HG02610 (cell line): ENCODE results near the gene DOCK4.

Source experiments
- ATAC-seq: cut with Tn5 transposase; IDR thresholded peaks from one replicate; pipeline ENCODE4 v1.9.1; 2021; ENCODE audit warnings: mild to moderate bottlenecking, moderate library complexity; ENCODE audit not compliant: unreplicated experiment

Gene DOCK4

GRCh38 chr7:112190120-112190519, 16.1 kb downstream of the DOCK4 start:
- ATAC-seq: no peak

- no peak for ATAC-seq
Measured at GRCh38 chr7:112189691-112190090, 16.5 kb downstream of the DOCK4 start.

DNA sequence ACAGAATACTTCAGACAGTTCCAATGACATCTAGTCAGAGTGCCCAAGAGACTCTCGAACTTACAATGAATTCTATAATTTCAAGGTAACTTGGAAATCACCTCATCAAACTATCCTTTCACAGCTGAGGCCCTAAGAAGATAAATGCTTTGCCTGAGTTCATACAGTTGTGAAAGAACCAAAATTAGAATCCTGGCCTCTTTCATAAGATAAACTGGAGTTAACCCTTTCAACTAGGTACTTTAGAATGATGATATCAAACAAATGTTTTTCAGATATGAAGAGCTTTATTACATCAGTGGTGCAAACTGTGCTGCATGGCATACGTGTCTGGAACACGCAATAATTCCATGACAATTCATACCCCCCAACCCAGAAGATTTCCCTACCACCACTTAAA, 17.9 kb downstream of the DOCK4 start:
- no peak for ATAC-seq

DNA sequence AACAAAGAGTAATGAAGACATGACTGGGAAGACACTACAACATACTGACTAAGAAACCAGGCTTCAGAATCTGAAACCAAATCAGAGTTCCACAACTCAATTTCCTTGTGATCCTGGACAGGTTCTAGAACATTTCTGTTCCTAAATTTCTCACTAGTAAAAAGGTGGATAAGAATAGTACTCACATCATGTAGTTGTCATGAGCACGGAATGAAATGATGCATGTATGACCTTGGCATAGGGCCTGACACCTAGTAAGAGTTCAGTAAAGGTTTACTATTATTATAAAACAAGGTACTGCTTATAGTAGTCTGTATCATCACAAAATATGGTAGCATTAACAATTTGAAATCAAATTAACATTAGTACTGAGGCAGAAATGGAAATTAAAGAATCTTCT, 19.9 kb downstream of the DOCK4 start:
- no peak for ATAC-seq

- ATAC-seq: no peak
Measured at GRCh38 chr7:112185005-112185834, 21.0 kb downstream of the DOCK4 start.

DNA sequence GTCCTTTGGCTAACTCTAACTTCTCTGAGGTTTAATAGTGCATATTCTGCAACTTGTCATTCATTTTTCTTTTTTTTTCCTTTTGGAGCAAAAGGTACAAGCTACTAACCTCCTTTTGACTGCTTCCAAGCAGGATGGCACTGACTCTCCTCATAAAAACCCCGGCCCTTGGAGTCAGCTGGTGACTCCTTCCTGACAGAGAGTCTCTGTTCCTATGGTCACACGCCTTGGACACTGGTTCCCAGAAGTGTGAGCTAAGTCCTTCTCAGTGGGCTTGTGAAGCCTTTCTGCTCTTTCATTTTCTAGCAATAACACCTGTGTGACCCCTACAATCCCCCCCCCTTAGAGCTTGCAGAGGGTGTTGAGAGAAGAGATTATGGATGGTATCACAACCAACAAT, 21.7 kb downstream of the DOCK4 start:
- no peak for ATAC-seq

GRCh38 chr7:112183266-112183665, 22.9 kb downstream of the DOCK4 start:
- ATAC-seq: no peak

GRCh38 chr7:112182749-112183148, 23.4 kb downstream of the DOCK4 start:
- no peak for ATAC-seq

DNA sequence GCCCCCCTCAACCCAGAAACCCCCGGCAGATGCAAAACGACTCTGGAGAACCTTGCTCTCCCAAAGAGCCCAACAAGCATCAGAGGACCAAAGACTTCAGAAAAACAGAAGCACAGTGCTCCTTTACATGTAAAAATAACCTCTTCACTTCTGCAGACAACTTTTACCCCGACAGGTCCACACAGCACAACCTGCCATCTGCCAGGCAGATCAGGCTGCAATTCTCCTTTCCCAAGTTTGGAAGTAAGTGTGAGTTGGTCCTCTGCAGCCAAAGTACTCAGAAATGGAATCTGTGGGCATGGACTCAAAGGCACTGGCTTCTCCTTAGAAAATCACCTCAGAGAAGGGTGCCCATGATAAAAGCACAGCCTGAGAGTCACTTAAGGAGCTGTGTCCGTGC, 26.0 kb downstream of the DOCK4 start:
- ATAC-seq: no peak

DNA sequence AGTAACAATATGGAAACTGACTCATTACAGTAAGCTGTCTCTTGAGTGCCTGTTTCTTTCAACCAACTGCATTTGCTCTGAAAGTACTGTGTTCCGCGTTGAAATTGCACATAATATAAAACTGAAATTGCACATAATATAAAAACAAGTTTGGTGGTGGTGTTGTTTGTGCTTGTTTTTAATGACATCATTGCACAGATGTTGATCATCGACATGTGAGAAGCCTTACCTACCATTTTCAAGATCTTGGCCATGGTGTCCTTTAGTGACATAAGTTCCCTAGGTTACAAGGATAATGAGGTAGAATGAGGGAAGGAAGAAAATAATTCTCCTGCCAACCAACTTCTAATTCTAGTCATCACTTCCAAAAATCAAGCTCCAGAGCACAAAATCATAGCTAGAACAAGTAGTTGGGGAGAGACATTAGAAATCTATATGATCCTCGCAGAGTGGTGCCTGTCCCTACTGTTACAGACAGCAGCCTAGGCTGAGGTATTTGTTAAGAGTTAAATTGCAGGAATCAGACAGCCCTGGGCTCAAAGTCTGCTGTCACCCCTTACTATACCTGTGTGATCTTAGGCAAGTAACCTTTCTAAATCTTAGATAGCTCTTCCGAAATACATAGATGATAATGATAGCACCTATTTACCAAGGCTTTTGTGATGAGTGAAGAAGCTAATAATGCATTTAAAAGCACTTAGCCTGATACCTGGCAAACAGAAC, 29.3 kb downstream of the DOCK4 start:
- no peak for ATAC-seq

DNA sequence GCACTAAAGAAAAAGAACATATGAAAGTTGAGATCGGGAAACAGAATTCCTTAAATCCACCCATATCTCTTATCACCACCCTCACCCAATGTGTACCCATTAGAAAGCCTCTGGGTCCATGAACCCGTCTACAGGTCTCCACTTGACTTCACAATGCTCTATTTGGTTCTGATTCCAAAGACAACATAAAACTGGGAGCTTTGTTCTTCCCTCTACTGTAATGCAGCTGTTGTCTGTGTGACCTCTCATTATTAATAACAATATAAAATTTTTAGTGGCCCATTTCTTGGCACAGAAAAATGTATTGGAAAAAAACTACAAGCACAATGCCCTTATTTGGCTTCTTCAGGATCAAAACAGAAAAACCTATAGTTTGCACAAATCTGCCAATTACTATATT, 30.0 kb downstream of the DOCK4 start:
- ATAC-seq: no peak

DNA sequence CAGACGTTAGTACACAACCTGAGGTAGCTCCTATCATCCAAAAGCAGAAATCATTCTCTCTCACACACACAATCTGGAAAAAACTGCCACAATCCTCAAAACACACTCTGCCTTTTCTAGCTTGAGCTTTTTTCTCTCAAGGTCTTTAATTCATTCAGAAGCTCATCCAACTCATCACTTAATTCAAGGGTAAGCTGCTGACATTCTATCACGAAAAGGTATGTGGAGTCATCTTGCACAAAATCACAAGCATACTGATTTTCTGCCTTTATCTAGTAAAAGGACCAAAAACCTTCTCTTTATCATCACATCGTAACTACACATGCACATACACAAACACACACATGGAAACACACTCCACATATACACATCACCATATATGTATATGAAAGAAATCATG, 32.0 kb downstream of the DOCK4 start:
- ATAC-seq: no peak

DNA sequence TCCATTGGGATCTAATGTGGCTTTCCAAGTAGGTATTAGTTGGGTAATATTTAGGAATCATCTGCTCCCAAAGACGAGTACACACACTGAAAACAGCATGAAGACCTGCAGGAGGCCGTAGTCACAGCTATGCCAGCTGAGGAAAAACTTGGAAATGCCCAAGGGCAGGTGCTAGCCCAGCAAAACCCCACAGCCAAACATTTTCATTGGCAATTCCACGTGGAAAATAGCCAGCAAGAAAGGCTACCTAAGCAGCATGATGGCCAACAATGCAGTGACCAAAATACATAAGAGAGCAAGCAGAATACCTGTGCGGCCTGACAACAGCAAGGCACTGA, 32.7 kb downstream of the DOCK4 start:
- ATAC-seq: no peak

GRCh38 chr7:112172870-112173567, 33.2 kb downstream of the DOCK4 start:
- ATAC-seq: no peak

- ATAC-seq: no peak
Measured at GRCh38 chr7:112171673-112172072, 34.5 kb downstream of the DOCK4 start.

- no peak for ATAC-seq
Measured at GRCh38 chr7:112168915-112169314, 37.3 kb downstream of the DOCK4 start.

GRCh38 chr7:112167147-112167546, 39.1 kb downstream of the DOCK4 start:
- ATAC-seq: no peak

- no peak for ATAC-seq
Measured at GRCh38 chr7:112162784-112163506, 43.3 kb downstream of the DOCK4 start.

- ATAC-seq: no peak
Measured at GRCh38 chr7:112162142-112162766, 43.9 kb downstream of the DOCK4 start.

DNA sequence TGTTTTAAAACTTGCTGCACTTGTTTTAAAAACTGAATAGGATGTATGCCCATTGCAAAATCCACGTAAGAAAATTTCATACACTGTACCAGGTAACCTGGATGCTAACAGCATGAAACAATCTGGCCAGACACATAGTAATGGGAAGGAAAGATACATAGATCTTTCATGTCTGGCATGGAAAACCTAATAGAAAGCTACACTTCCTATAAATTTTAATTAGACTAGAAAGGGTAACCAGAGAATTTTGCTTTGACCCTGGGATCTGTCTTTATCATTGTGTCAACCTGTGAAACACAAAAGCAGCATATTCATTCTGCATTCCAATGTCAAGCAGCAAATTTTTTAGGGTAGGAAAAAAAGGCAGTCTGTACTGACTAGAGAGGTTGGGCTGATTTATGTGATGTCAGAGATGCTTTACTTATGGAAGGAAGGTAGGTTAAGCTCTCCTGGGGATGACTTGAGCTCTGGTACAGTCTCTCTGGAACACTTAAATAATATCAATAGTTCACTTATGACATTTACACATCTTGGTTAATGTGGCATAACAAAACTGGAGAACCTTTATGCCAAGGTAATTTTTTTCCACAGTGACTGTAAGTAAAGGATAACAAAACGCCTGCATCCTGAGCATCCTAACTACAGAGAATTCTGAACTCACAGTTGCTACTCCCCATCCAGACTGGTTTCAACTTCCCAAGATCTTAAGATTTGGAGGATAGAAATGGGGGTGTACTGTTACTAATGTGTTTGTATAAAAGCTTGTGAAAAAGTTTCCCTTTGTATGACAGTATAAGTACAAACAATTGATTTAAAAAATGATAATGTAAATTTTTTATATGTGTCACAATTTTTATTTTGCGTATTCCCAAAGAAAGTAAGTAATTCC, 44.7 kb downstream of the DOCK4 start:
- no peak for ATAC-seq
